ENCODE data around the gene DLG2. TPM values are rescaled to one million over a fixed set of nuclear protein-coding genes. Genes with fewer than 3 reads are reported as not detected.

Gene DLG2
- total RNA-seq, 1 donor from 2014 or later = 0.43 TPM

DNA sequence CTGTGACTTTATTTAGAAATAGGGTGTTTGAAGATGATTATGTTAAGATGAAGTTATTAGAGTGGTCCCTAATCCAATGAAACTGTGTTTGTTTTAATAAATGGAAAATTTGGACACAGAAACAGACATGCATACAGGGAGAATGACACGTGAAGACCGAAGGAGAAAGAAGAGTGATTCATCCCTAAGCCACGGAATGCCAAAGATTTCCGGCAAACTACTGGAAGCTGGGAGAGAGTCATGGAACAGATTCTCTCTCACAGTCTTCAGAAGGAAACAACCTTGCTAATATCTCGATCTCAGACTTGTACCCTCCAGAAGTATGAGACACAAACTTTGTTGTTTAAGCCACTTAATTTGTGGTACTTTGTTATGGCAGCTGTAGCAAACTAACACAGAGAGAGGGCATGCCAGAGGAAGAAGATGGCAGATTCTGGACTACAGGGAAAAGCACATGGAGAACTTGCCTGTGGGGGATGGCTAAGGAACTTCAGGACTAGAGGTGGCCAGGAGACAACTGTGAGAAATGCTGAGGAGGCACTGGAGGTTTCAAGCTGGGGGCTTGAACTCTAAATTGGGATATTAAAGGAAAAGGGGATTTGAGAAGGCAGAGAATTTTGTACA is 1607.5 kb downstream of the DLG2 start:
- H3K27ac ChIP-seq = no peak overlapping the region
- DNase-seq (ENCODE audit: low spot score in 2 of 2) = no peak
- no peaks in the 10 kb centered on the region for H3K27me3 ChIP-seq
- H3K4me3 ChIP-seq = no peak overlapping the region
- no peaks in the 10 kb centered on the region for H3K4me1 ChIP-seq
- no peak for TF ChIP-seq CTCF (IDR thresholded peaks at IDR 0.05)
- no peaks in the 10 kb centered on the region for H3K9me3 ChIP-seq
- no peaks in the 10 kb centered on the region for H3K36me3 ChIP-seq
- intact Hi-C loops (cut with DNase I) = no loop called here

DNA sequence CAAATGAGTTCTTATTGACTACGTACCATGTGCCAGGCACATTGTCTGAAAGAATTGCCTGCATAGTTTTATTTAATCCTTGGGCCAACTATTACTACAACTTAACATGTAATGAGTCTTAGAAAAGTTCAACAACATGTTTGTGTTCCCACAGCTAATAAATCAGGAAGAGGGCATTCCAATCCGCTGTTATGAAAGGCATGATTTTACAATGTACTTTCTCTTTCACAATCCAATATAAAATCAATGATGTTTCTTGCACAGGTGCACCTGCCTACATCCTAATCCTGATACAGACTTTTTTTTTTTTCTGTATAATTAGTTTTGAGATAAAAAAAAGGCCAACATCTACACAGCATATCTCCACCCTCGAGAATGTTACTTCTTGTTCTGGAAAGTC is 1612.6 kb downstream of the DLG2 start:
- intact Hi-C loops (cut with DNase I) = no loop called here
- TF ChIP-seq CTCF (IDR thresholded peaks at IDR 0.05) = no peak
- no peak overlapping the region for H3K4me3 ChIP-seq
- H3K36me3 ChIP-seq = no peaks in the 10 kb centered on the region
- no peaks in the 10 kb centered on the region for H3K9me3 ChIP-seq
- no peak for DNase-seq (ENCODE audit: low spot score in 2 of 2)
- no peak overlapping the region for H3K27ac ChIP-seq
- H3K4me1 ChIP-seq = no peaks in the 10 kb centered on the region
- H3K27me3 ChIP-seq = no peaks in the 10 kb centered on the region

GRCh38 chr11:84012171-84012826 is 1614.8 kb downstream of the DLG2 start:
- Histone ChIP-seq H3K27ac (no peak overlapping the region), H3K36me3 (no peaks in the 10 kb centered on the region), H3K4me1 (no peaks in the 10 kb centered on the region), H3K27me3 (no peaks in the 10 kb centered on the region), H3K9me3 (no peaks in the 10 kb centered on the region), H3K4me3 (no peak overlapping the region)
- no peak for TF ChIP-seq CTCF (IDR thresholded peaks at IDR 0.05)
- DNase-seq (ENCODE audit: low spot score in 2 of 2) = no peak
- intact Hi-C loops (cut with DNase I) = no loop called here

DNA sequence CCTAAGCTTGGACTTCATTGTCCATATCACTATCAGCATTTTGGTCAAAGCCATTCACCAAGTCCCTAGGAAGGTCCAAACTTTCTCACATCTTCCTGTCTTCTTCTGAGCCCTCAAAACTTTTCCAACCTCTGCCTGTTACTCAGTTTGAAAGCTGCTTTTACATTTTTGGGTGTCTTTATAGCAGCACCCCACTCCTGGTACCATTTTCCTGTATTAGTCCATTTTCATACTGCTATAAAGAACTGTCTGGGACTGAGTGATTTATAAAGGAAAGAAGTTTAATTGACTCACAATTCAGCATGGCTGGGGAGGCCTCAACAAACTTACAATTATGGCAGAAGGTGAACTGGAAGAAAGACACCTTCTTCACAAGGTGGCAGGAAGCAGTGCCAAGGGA is 1624.0 kb downstream of the DLG2 start:
- no peaks in the 10 kb centered on the region for H3K4me1 ChIP-seq
- H3K9me3 ChIP-seq = peaks cover 0 to 25% of the 10 kb centered on the region in 2 donors
- H3K27me3 ChIP-seq = no peaks in the 10 kb centered on the region
- DNase-seq (ENCODE audit: low spot score in 2 of 2) = no peak
- intact Hi-C loops (cut with DNase I) = no loop called here
- H3K36me3 ChIP-seq = no peaks in the 10 kb centered on the region
- TF ChIP-seq CTCF (IDR thresholded peaks at IDR 0.05) = no peak
- no peak overlapping the region for H3K4me3 ChIP-seq
- H3K27ac ChIP-seq = no peak overlapping the region

GRCh38 chr11:83998921-83999320 is 1628.2 kb downstream of the DLG2 start:
- Histone ChIP-seq H3K27me3 (no peaks in the 10 kb centered on the region), H3K27ac (no peak overlapping the region), H3K4me3 (no peak overlapping the region), H3K4me1 (no peaks in the 10 kb centered on the region), H3K9me3 (peaks cover 0 to 31% of the 10 kb centered on the region in 2 donors), H3K36me3 (no peaks in the 10 kb centered on the region)
- no peak for TF ChIP-seq CTCF (IDR thresholded peaks at IDR 0.05)
- intact Hi-C loops (cut with DNase I) = no loop called here
- no peak for DNase-seq (ENCODE audit: low spot score in 2 of 2)
